ENCODE measurements around the gene PARP14.

- TF ChIP-seq CTCF (IDR thresholded peaks at IDR 0.05; ENCODE audit: low read length) (no peak), EZH2 (IDR thresholded peaks at IDR 0.05; ENCODE audit: borderline replicate concordance, low read length) (no peak)
Measured at GRCh38 chr3:122743581-122744120, 63.0 kb downstream of the PARP14 start.
